VCaP (cell line): ENCODE data around the gene CCDC146.

ENCODE experiments used
- H3K27ac ChIP-seq: fragments of 450-650 bp; 2 replicates; pipeline ENCODE4 v1.5.1; 2017
- CTCF ChIP-seq: fragments of 450-650 bp; conservative IDR thresholded peaks from 2 replicates; pipeline ENCODE4 v1.5.1; 2017; ENCODE audit warnings: mild to moderate bottlenecking, moderate library complexity

The CCDC146 gene

GRCh38 chr7:77320714-77321113 lies 198.3 kb downstream of the CCDC146 start:
- TF ChIP-seq CTCF, result no peak
- no peak overlapping the region for H3K27ac ChIP-seq

GRCh38 chr7:77321300-77321699 lies 198.9 kb downstream of the CCDC146 start:
- H3K27ac ChIP-seq, result no peak overlapping the region
- TF ChIP-seq CTCF, result no peak

GRCh38 chr7:77326131-77326530 lies 203.7 kb downstream of the CCDC146 start:
- no peak overlapping the region for H3K27ac ChIP-seq

GRCh38 chr7:77327067-77327931 lies 204.9 kb downstream of the CCDC146 start:
- no peak overlapping the region; the same call in 1 of the 2 replicates for H3K27ac ChIP-seq
- TF ChIP-seq CTCF, result no peak

More at GRCh38 chr7:77326131-77326530, 203.7 kb downstream of the CCDC146 start:
- no peak for TF ChIP-seq CTCF

- no peak overlapping the region; the same call in 1 of the 2 replicates for H3K27ac ChIP-seq
- no peak for TF ChIP-seq CTCF
These were observed 205.7 kb downstream of the CCDC146 start for GRCh38 chr7:77327932-77328628.

- no peak overlapping the region for H3K27ac ChIP-seq
- TF ChIP-seq CTCF, result no peak
These were observed 206.3 kb downstream of the CCDC146 start for GRCh38 chr7:77328669-77329068.

- no peak for TF ChIP-seq CTCF
- no peak overlapping the region for H3K27ac ChIP-seq
These were observed 207.2 kb downstream of the CCDC146 start for GRCh38 chr7:77329466-77330168.
